ENCODE measurements around the gene VAC14.

DNA sequence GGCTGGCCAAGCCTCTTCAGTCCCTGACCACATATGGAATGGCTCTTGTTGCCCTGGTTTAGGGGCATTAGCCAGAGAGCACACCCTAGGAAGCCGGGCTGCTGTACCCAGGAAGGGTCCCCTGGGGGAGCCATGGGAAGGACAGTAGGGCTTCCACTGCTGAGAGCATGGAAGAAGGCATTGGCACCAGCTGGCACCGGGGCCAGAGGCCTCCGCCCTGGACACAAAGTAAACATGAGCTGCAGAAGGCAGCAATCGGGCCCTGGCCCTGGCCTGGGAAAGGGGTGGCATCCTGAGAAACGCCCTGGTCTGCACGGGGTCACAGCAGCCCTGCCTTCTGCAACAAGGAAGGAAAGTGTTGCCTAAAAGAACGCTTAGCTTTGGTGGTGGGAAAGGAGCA is 49.4 kb downstream of the VAC14 start:
- TF ChIP-seq EZH2 (IDR thresholded peaks at IDR 0.05) (no peak), POLR2AphosphoS5 (IDR thresholded peaks at IDR 0.05; ENCODE audit: borderline replicate concordance, low read depth, low read length) (no peak)
